Tibial artery (tissue), 4 donors: ENCODE measurements around the gene DBN1.

Source experiments
- DNase-seq, 2 donors: peaks; one replicate each; pipeline ENCODE4 v3.0.0-alpha.2; 2019
- H3K27ac ChIP-seq, 2 donors: fragments of 200-600 bp; sonication (generic) in 1 of 2; 1 replicate in 1 of 2; 2 replicates in 1 of 2; pipeline ENCODE4 v1.5.1; 2018 to 2019; ENCODE audit warnings: mild to moderate bottlenecking in 1 of 2
- H3K27me3 ChIP-seq, 2 donors: fragments of 200-600 bp; sonication (generic) in 1 of 2; one replicate each; pipeline versions ENCODE4 v1.5.1 to v1.6.0; 2016 to 2019
- H3K36me3 ChIP-seq, 3 donors: fragments of 200-600 bp; sonication (generic) in 2 of 3; one replicate each; pipeline ENCODE4 v1.5.1; 2016 to 2019; ENCODE audit warnings: mild to moderate bottlenecking in 2 of 3
- H3K4me1 ChIP-seq, 4 donors: fragments of 200-600 bp; sonication (generic) in 2 of 4; 1 replicate in 3 of 4; 2 replicates in 1 of 4; pipeline ENCODE4 v1.5.1; 2016 to 2019
- H3K4me3 ChIP-seq, 2 donors: fragments of 200-600 bp; sonication (generic) in 1 of 2; 1 replicate in 1 of 2; 2 replicates in 1 of 2; pipeline ENCODE4 v1.5.1; 2018 to 2019; ENCODE audit warnings: mild to moderate bottlenecking in 2 of 2
- H3K9me3 ChIP-seq, 3 donors: fragments of 200-600 bp; sonication (generic) in 1 of 3; one replicate each; pipeline ENCODE4 v1.5.1; 2016 to 2019
- intact Hi-C: fragments of 100-400 bp; cut with DNase I; formaldehyde crosslinking; loops from one replicate; pipeline ENCODE4 v1.15.0; 2023; ENCODE audit warnings: low total_unique reads
- TF ChIP-seq, protein P1 (sequence below), 2 experiments: fragments of 200-600 bp in 1 of 2; fragments of 450-650 bp in 1 of 2; IDR thresholded peaks; one replicate each; pipeline ENCODE4 v1.5.1; 2017 to 2019; ENCODE audit warnings: antibody characterized with exemption in 2 of 2, mild to moderate bottlenecking in 1 of 2, moderate library complexity in 1 of 2

The DBN1 gene

DNA sequence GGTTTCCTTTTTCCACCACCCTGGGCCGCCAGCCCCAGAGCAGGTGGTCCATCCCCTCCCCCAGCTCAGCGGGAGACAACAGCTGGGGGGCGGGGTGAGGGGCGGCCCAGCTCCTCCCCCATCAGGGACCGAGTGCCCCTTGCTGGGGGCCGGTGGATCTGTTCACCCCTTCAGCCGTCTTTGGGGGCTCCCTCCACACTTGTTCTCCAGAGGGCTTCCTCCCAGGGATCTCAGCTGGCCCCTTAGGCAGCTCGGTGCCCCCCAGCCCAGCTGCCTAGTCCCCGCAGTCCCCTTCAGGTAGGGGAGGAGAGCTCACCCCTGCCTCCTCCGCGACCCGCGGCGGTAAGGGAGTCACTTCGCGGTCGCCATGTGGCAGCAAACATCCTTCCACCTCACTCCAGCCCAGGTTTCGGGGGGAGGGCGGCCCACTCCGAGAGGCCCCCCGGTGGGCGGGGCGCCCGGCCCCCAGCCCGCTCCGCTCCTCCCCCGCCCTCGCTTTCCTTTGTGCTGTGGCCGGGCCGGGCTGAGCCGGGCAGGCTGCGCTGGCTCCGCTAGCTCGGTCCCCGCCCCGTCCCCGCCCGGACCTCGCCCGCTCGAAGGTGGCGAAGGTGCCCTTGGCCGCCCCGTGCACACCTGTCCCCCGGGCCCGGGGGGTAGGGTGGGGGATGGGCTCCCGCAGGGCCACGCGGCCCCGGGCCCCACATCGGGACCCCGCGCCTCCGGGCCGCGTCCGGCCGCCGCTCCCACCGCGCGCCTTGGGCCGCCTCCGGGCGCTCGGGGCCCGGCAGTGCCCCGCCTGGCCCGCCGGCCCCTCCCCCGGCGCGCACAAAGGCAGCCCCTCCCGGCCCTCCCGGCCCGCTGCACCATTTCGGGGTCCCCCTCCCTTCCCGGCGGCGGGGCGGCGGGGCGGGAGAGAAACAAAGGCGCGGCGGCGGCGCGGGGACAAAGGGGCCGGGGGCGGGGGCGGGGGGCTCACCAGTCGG lies 683 bp downstream of the DBN1 start:
- Histone ChIP-seq H3K4me3 (peak overlapping the region; percentile 85 to 94), H3K4me1 (peaks cover 0 to 81% (median 68%) of the 10 kb centered on the region in 4 donors), H3K27ac (peak overlapping the region; percentile 91 to 100), H3K9me3 (no peaks in the 10 kb centered on the region), H3K27me3 (no peaks in the 10 kb centered on the region), H3K36me3 (peaks cover 0 to 13% (median 2%) of the 10 kb centered on the region in 3 donors)
- DNase-seq = peak in 1 of 2 donors; percentile 77
- TF ChIP-seq, protein P1, sequence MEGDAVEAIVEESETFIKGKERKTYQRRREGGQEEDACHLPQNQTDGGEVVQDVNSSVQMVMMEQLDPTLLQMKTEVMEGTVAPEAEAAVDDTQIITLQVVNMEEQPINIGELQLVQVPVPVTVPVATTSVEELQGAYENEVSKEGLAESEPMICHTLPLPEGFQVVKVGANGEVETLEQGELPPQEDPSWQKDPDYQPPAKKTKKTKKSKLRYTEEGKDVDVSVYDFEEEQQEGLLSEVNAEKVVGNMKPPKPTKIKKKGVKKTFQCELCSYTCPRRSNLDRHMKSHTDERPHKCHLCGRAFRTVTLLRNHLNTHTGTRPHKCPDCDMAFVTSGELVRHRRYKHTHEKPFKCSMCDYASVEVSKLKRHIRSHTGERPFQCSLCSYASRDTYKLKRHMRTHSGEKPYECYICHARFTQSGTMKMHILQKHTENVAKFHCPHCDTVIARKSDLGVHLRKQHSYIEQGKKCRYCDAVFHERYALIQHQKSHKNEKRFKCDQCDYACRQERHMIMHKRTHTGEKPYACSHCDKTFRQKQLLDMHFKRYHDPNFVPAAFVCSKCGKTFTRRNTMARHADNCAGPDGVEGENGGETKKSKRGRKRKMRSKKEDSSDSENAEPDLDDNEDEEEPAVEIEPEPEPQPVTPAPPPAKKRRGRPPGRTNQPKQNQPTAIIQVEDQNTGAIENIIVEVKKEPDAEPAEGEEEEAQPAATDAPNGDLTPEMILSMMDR (IDR thresholded peaks at IDR 0.05) = no peak
- intact Hi-C loops = no loop called here

DNA sequence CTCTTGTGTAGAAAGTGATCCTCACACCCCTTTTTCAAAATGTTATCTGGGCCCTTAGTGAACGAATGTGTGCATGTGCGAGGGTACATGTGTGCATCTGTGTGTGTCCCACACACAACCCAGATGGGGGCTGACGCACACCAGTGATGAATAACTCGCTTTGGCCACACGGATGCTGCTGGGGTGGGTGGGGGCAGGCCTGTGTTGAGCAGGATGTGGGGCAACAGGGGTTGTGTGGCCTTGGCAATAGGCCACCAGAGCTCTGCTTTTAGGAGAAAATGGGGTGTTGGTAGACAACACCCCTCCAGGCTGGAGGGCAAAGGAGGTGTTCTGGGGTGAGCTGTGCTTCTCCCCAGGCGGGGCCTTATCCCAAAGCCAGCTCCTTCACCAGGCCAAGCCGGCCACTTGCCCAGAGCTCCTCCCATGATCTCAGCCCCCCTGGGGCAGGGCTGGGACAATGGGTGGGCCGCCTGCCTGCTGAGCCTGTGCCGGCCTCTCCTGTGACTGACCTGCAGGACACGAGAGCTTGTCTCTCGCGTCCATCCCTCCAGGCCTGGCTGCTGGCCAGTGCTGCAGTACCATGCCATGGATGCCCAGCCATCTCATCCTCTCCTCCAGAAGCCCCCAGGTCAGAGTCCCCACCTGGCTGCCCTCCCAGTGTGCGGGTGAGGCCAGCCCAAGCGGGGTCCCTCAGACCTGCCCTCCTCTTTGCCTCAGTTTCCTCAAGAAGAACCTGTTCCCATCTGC lies 1.7 kb downstream of the DBN1 start:
- H3K4me3 ChIP-seq = peak overlapping the region; percentile 85 to 94
- peak; percentile 82 to 87 for DNase-seq
- intact Hi-C loops = no loop called here
- peaks cover 0 to 72% (median 63%) of the 10 kb centered on the region in 4 donors for H3K4me1 ChIP-seq
- peak overlapping the region; percentile 91 to 100 for H3K27ac ChIP-seq
- H3K36me3 ChIP-seq = peaks cover 8 to 22% (median 12%) of the 10 kb centered on the region in 3 donors
- H3K27me3 ChIP-seq = no peaks in the 10 kb centered on the region
- TF ChIP-seq, protein P1 (IDR thresholded peaks at IDR 0.05) = no peak
- no peaks in the 10 kb centered on the region for H3K9me3 ChIP-seq

DNA sequence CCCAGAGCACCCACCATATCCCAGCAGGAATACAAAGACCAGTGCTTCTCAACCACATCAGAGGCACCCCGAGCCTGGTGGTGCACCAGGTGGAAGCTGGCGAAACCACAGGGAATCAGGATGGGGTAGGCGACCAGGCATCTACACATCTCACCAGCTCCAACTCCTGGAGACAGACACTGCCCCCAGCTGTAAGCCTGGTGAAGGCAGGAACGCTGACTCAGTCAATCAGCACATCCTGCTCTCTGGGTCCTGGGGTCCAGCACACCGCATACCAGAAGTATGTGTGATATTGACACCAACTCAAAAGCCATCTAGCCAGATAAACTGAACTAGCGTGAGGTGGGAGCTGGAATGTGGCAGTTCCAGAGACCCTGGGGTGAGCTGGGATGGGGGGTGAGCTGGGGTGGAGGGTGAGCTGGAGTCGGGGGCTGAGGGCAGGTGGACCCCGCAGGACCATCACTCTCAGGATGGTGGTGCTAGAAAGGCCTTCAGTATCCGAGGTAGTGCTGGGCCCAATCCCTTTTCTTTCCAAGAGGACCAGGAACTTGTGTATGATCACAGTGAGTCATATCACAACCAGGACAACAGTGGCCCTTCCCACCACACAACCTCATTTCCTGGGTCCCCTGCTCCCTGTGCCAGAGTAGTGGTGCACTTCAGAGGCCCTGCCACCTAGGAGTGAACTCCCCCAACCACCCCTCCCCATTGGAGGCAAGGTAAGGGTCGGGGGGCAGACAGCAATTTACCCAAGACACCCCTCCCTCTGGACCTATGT lies 2.5 kb downstream of the DBN1 start:
- intact Hi-C loops = no loop called here
- Histone ChIP-seq H3K4me1 (peaks cover 0 to 64% (median 55%) of the 10 kb centered on the region in 4 donors), H3K9me3 (no peaks in the 10 kb centered on the region), H3K36me3 (peaks cover 17 to 31% (median 20%) of the 10 kb centered on the region in 3 donors), H3K4me3 (no peak overlapping the region), H3K27ac (peak overlapping the region; percentile 91 to 100), H3K27me3 (no peaks in the 10 kb centered on the region)
- TF ChIP-seq, protein P1 (IDR thresholded peaks at IDR 0.05) = no peak
- no peak for DNase-seq

DNA sequence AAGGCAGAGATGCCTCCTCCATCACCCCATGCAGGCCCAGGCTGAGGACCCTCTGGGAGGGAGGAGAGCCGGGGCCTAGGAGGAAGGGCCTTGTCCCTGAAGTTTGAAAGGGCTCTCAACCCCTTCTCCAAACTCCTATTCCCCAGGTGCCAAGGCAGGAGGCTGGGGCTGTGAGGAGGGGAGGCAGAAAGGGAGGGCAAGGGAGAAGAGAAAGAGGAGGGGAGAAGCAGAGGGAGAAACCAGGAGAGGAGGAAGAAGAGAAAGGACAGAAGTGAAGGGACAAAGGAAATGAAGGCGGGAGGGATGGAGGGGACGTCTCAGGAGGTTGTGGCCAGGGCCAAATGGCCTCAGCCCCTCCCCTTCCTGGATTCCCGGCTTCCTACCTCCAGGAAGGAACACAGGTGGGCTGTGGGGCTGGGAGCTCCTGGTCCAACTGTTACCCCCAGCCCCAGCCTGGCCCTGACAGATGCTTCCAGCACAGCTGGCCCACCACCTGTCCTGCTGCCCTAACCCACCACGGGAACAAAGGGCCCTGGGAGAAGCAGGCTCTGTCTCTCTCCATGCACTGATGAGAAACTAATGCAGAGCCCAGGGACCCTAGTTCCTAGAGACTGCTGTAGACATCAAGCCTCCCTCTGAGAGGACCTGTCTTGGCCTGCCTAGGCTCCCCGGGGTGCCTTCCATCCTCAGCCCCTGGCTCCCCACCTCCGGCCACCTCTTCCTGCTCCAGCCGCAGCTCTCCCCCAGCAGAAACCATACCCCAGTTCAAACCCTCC lies 3.5 kb downstream of the DBN1 start:
- no peak for DNase-seq
- Histone ChIP-seq H3K36me3 (peaks cover 23 to 39% (median 30%) of the 10 kb centered on the region in 3 donors), H3K4me3 (no peak overlapping the region), H3K27ac (peak overlapping the region; percentile 20 to 44), H3K9me3 (no peaks in the 10 kb centered on the region), H3K4me1 (peaks cover 0 to 54% (median 45%) of the 10 kb centered on the region in 4 donors), H3K27me3 (no peaks in the 10 kb centered on the region)
- TF ChIP-seq, protein P1 (IDR thresholded peaks at IDR 0.05) = no peak
- intact Hi-C loops = no loop called here
